NT2/D1 (cell line): ENCODE data around the gene IL2RA.
"Not testable (repeated sequence)": the region's sequence is repeated elsewhere in the genome, so short reads cannot be mapped to it uniquely, and the experiment has no call there.

Experiments
- DNase-seq: peaks from one replicate; pipeline ENCODE4 v3.0.0-alpha.2; 2011; ENCODE audit warnings: low read depth, low spot score
- H3K27me3 ChIP-seq: 2 replicates; pipeline ENCODE4 v1.6.0; 2011; ENCODE audit warnings: mild to moderate bottlenecking; ENCODE audit not compliant: insufficient read length, insufficient read depth
- H3K36me3 ChIP-seq: 2 replicates; pipeline ENCODE4 v1.6.1; 2011; ENCODE audit warnings: mild to moderate bottlenecking, low read length, mixed read lengths; ENCODE audit not compliant: insufficient read depth, insufficient read length
- H3K4me1 ChIP-seq: 2 replicates; pipeline ENCODE4 v1.5.1; 2011; ENCODE audit not compliant: insufficient read depth, insufficient read length
- H3K4me3 ChIP-seq: 2 replicates; pipeline ENCODE4 v1.5.1; 2011; ENCODE audit warnings: low read depth; ENCODE audit not compliant: insufficient read length
- H3K9ac ChIP-seq: 2 replicates; pipeline ENCODE4 v1.6.0; 2011; ENCODE audit warnings: low read depth; ENCODE audit not compliant: insufficient read length
- H3K9me3 ChIP-seq: 2 replicates; pipeline ENCODE4 v1.5.1; 2011; ENCODE audit warnings: mild to moderate bottlenecking, low read length; ENCODE audit not compliant: insufficient read depth
- SUZ12 ChIP-seq: IDR thresholded peaks from 2 replicates; pipeline ENCODE4 v1.6.1; 2011; ENCODE audit not compliant: insufficient read length, insufficient read depth; ENCODE audit errors: extremely low read depth
- YY1 ChIP-seq: IDR thresholded peaks from 2 replicates; pipeline ENCODE4 v1.6.1; 2011; ENCODE audit not compliant: insufficient read length, insufficient read depth
- ZNF274 ChIP-seq: IDR thresholded peaks from 2 replicates; pipeline ENCODE4 v1.6.1; 2011; ENCODE audit warnings: mild to moderate bottlenecking, low read depth, low read length

Gene IL2RA

GRCh38 chr10:6009961-6010360, 52.2 kb downstream of the IL2RA start:
- TF ChIP-seq YY1 (no peak), ZNF274 (no peak), SUZ12 (no peak)
- DNase-seq: no peak
- Histone ChIP-seq H3K9me3 (peaks cover 13% of the 10 kb centered on the region; the same call in 1 of the 2 replicates), H3K36me3 (no peaks in the 10 kb centered on the region), H3K9ac (no peak overlapping the region), H3K4me1 (no peaks in the 10 kb centered on the region), H3K4me3 (no peak overlapping the region), H3K27me3 (no peaks in the 10 kb centered on the region)

GRCh38 chr10:6009150-6009549, 53.0 kb downstream of the IL2RA start:
- no peak for DNase-seq
- no peaks in the 10 kb centered on the region for H3K4me1 ChIP-seq
- no peaks in the 10 kb centered on the region for H3K36me3 ChIP-seq
- peaks cover 13% of the 10 kb centered on the region; the same call in 1 of the 2 replicates for H3K9me3 ChIP-seq
- H3K4me3 ChIP-seq: no peak overlapping the region
- no peaks in the 10 kb centered on the region for H3K27me3 ChIP-seq
- H3K9ac ChIP-seq: no peak overlapping the region
- no peak for TF ChIP-seq ZNF274
- TF ChIP-seq SUZ12: no peak
- TF ChIP-seq YY1: no peak

GRCh38 chr10:6008497-6009142, 53.5 kb downstream of the IL2RA start:
- H3K9me3 ChIP-seq: peaks cover 13% of the 10 kb centered on the region; the same call in 1 of the 2 replicates
- no peak for TF ChIP-seq ZNF274
- TF ChIP-seq YY1: no peak
- no peak for TF ChIP-seq SUZ12
- no peak overlapping the region for H3K4me3 ChIP-seq
- H3K4me1 ChIP-seq: no peaks in the 10 kb centered on the region
- DNase-seq: no peak
- H3K27me3 ChIP-seq: no peaks in the 10 kb centered on the region
- H3K9ac ChIP-seq: no peak overlapping the region
- no peaks in the 10 kb centered on the region for H3K36me3 ChIP-seq

DNA sequence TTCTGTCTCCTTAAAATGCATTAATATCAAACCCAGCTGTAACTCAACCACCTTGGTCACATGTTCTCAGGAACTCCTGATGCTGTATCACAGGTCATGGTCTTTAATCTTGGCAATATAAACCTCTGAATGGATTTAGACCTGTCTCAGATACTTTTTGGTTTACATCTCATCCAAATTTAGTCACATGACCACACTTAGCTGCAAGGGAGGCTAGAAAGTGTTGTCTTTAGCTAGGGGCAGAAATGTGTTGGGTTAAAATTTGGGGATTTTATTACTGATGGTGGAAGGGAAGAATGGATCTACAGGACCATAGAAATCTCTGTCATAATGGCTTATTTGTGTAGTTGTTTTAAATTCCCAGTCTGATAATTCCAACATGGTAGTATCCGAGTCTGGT, 55.2 kb downstream of the IL2RA start:
- Histone ChIP-seq H3K9ac (no peak overlapping the region), H3K4me1 (no peaks in the 10 kb centered on the region), H3K36me3 (no peaks in the 10 kb centered on the region), H3K9me3 (peaks cover 13% of the 10 kb centered on the region; the same call in 1 of the 2 replicates), H3K4me3 (no peak overlapping the region), H3K27me3 (no peaks in the 10 kb centered on the region)
- DNase-seq: no peak
- TF ChIP-seq ZNF274 (no peak), SUZ12 (no peak), YY1 (no peak)

- Histone ChIP-seq H3K9ac (no peak overlapping the region), H3K36me3 (no peaks in the 10 kb centered on the region), H3K4me1 (no peaks in the 10 kb centered on the region), H3K27me3 (no peaks in the 10 kb centered on the region), H3K4me3 (no peak overlapping the region), H3K9me3 (peaks cover 13% of the 10 kb centered on the region; the same call in 1 of the 2 replicates)
- TF ChIP-seq YY1 (no peak), ZNF274 (no peak), SUZ12 (no peak)
- DNase-seq: no peak
Measured at GRCh38 chr10:6006546-6006945, 55.6 kb downstream of the IL2RA start.

GRCh38 chr10:6005856-6006395, 56.2 kb downstream of the IL2RA start:
- H3K27me3 ChIP-seq: no peaks in the 10 kb centered on the region
- H3K4me1 ChIP-seq: no peaks in the 10 kb centered on the region
- H3K9ac ChIP-seq: no peak overlapping the region
- no peaks in the 10 kb centered on the region for H3K36me3 ChIP-seq
- no peak overlapping the region for H3K4me3 ChIP-seq
- TF ChIP-seq YY1 (no peak), ZNF274 (no peak), SUZ12 (no peak)
- no peak for DNase-seq
- peaks cover 13% of the 10 kb centered on the region; the same call in 1 of the 2 replicates for H3K9me3 ChIP-seq

GRCh38 chr10:6005161-6005804, 56.9 kb downstream of the IL2RA start:
- not testable (repeated sequence) for H3K4me3 ChIP-seq, H3K9ac ChIP-seq, DNase-seq, H3K36me3 ChIP-seq, H3K4me1 ChIP-seq, H3K27me3 ChIP-seq
- peaks cover 13% of the 10 kb centered on the region; the same call in 1 of the 2 replicates for H3K9me3 ChIP-seq
